IMR-90 (cell line): ENCODE data around the gene SLC6A3. TPM values are rescaled to one million over a fixed set of nuclear protein-coding genes. Genes with fewer than 3 reads are reported as not detected.

Experiments
- ATAC-seq: fragments of 200-7000 bp; cut with Tn5 transposase; 2 replicates; pipeline ENCODE4 v1.9.1; 2020; ENCODE audit warnings: low read depth, mild to moderate bottlenecking, moderate library complexity
- BruUV-seq: library from RNA; stranded (reverse); fragments of 400-500 nt; replicated peaks from 2 replicates; lab custom pipeline; 2021; lab: Mats Ljungman, UMichigan
- CTCF ChIA-PET: fragments of 300-600 bp; formaldehyde crosslinking; extraction: SDS; loops from one replicate; lab custom pipeline; 2021; ENCODE audit warnings: antibody characterized with exemption; lab: Yijun Ruan, JAX
- POLR2A ChIA-PET: fragments of 300-600 bp; sonication (Branson Sonifier 250); formaldehyde crosslinking; loops from one replicate; lab custom pipeline; 2022; ENCODE audit warnings: antibody characterized with exemption; ENCODE audit not compliant: unreplicated experiment; lab: Charles Lee
- DNase-seq: peaks from one replicate; pipeline ENCODE4 v3.0.0; 2013
- H2AFZ ChIP-seq: replicated peaks from 2 replicates; pipeline ENCODE3; 2013; ENCODE audit warnings: low read length, mild to moderate bottlenecking; ENCODE audit not compliant: poor library complexity
- H2AK5ac ChIP-seq: 2 replicates; pipeline ENCODE4 v1.6.1; 2013; ENCODE audit warnings: low read depth, low read length, inconsistent platforms
- H2AK9ac ChIP-seq: replicated peaks from 2 replicates; pipeline ENCODE3; 2013; ENCODE audit warnings: mild to moderate bottlenecking, low read depth, low read length, moderate library complexity; ENCODE audit not compliant: poor library complexity
- H2BK120ac ChIP-seq: 2 replicates; pipeline ENCODE4 v1.6.1; 2013; ENCODE audit warnings: low read depth, low read length, inconsistent platforms
- H2BK15ac ChIP-seq: 3 replicates; pipeline ENCODE4 v1.6.1; 2013; ENCODE audit warnings: low read depth, low read length, inconsistent platforms
- H2BK20ac ChIP-seq: 2 replicates; pipeline ENCODE4 v1.6.1; 2013; ENCODE audit warnings: low read depth, mild to moderate bottlenecking, inconsistent platforms, low read length, moderate library complexity
- H2BK5ac ChIP-seq: 2 replicates; pipeline ENCODE4 v1.6.1; 2013; ENCODE audit warnings: mild to moderate bottlenecking, low read depth, low read length, inconsistent platforms; ENCODE audit not compliant: poor library complexity, severe bottlenecking
- H3K14ac ChIP-seq: replicated peaks from 2 replicates; pipeline ENCODE4 v1.6.1; 2013; ENCODE audit warnings: low read depth, low read length, inconsistent platforms
- H3K18ac ChIP-seq: 2 replicates; pipeline ENCODE4 v1.6.1; 2013; ENCODE audit warnings: low read depth, low read length, control low read depth
- H3K23ac ChIP-seq: 2 replicates; pipeline ENCODE4 v1.6.1; 2013; ENCODE audit warnings: low read depth, low read length, inconsistent platforms
- H3K27ac ChIP-seq: 2 replicates; pipeline ENCODE4 v1.5.1; 2013; ENCODE audit warnings: mild to moderate bottlenecking, control low read depth, low read length; ENCODE audit not compliant: insufficient read depth
- H3K27me3 ChIP-seq: 2 replicates; pipeline ENCODE4 v1.6.1; 2013; ENCODE audit warnings: low read length; ENCODE audit not compliant: control insufficient read depth, insufficient read depth
- H3K36me3 ChIP-seq: 2 replicates; pipeline ENCODE4 v1.6.1; 2013; ENCODE audit warnings: low read length, mixed read lengths; ENCODE audit not compliant: control insufficient read depth, insufficient read depth
- H3K4ac ChIP-seq: 2 replicates; pipeline ENCODE4 v1.6.1; 2013; ENCODE audit warnings: low read depth, low read length, inconsistent platforms
- H3K4me1 ChIP-seq: 2 replicates; pipeline ENCODE4 v1.6.1; 2013; ENCODE audit warnings: low read length, mixed read lengths; ENCODE audit not compliant: control insufficient read depth, insufficient read depth
- H3K4me2 ChIP-seq: 2 replicates; pipeline ENCODE4 v1.6.1; 2013; ENCODE audit warnings: low read depth, mild to moderate bottlenecking, control low read depth, low read length, moderate library complexity
- H3K4me3 ChIP-seq: 2 replicates; pipeline ENCODE4 v1.5.1; 2013; ENCODE audit warnings: low read depth, mild to moderate bottlenecking, control low read depth, low read length, moderate library complexity; ENCODE audit not compliant: insufficient read depth
- H3K56ac ChIP-seq: 2 replicates; pipeline ENCODE4 v1.6.1; 2013; ENCODE audit warnings: low read length, inconsistent platforms; ENCODE audit not compliant: insufficient read depth; ENCODE audit errors: extremely low read depth
- H3K79me1 ChIP-seq, 2 experiments: 2 replicates each; pipeline ENCODE4 v1.6.1; 2013; ENCODE audit warnings: low read length in 2 of 2, inconsistent platforms in 1 of 2, low read depth in 1 of 2
- H3K9ac ChIP-seq: 2 replicates; pipeline ENCODE4 v1.6.1; 2013; ENCODE audit warnings: low read depth, low read length, control low read depth
- H3K9me1 ChIP-seq: 2 replicates; pipeline ENCODE4 v1.6.1; 2013; ENCODE audit warnings: low read length, inconsistent platforms; ENCODE audit not compliant: insufficient read depth
- H3K9me3 ChIP-seq: 2 replicates; pipeline ENCODE4 v1.6.1; 2013; ENCODE audit warnings: low read length; ENCODE audit not compliant: control insufficient read depth, insufficient read depth
- H4K20me1 ChIP-seq: 2 replicates; pipeline ENCODE4 v1.6.1; 2013; ENCODE audit warnings: low read length, inconsistent platforms; ENCODE audit not compliant: insufficient read depth
- H4K5ac ChIP-seq: 2 replicates; pipeline ENCODE4 v1.6.1; 2013; ENCODE audit warnings: mild to moderate bottlenecking, low read depth, low read length, control low read depth
- H4K8ac ChIP-seq, 2 experiments: 2 replicates each; pipeline ENCODE4 v1.6.1; 2013; ENCODE audit warnings: low read depth in 2 of 2, low read length in 2 of 2, control low read depth in 1 of 2, inconsistent platforms in 1 of 2
- H4K91ac ChIP-seq: 2 replicates; pipeline ENCODE4 v1.6.1; 2013; ENCODE audit warnings: low read depth, low read length, inconsistent platforms; ENCODE audit not compliant: insufficient read depth
- CHD1 ChIP-seq: IDR thresholded peaks from 2 replicates; pipeline ENCODE4 v1.6.1; 2012; ENCODE audit warnings: low read depth, low read length, improper control_type of control experiment
- MAFK ChIP-seq: IDR thresholded peaks from 2 replicates; pipeline ENCODE4 v1.6.1; 2012; ENCODE audit warnings: low read depth, low read length, improper control_type of control experiment
- MAZ ChIP-seq: IDR thresholded peaks from 2 replicates; pipeline ENCODE4 v1.6.1; 2012; ENCODE audit warnings: low read depth, mild to moderate bottlenecking, low read length, improper control_type of control experiment, moderate library complexity, borderline replicate concordance
- MXI1 ChIP-seq: IDR thresholded peaks from 2 replicates; pipeline ENCODE4 v1.6.1; 2012; ENCODE audit warnings: low read depth, mild to moderate bottlenecking, low read length, moderate library complexity, borderline replicate concordance
- POLR2A ChIP-seq: IDR thresholded peaks from 2 replicates; pipeline ENCODE4 v1.6.1; 2012; ENCODE audit warnings: mild to moderate bottlenecking, low read depth, low read length
- RAD21 ChIP-seq: IDR thresholded peaks from 2 replicates; pipeline ENCODE4 v1.6.1; 2012; ENCODE audit warnings: low read length, improper control_type of control experiment
- RFX5 ChIP-seq: IDR thresholded peaks from 2 replicates; pipeline ENCODE4 v1.8.0; 2012; ENCODE audit warnings: low read depth, mild to moderate bottlenecking, low read length, moderate library complexity
- WGBS, 2 experiments: methylation state at CpG; one replicate each; pipeline versions ENCODE4 v1.1.5 to v1.1.7; 2013; ENCODE audit warnings: missing lambda C conversion rate in 2 of 2; ENCODE audit not compliant: insufficient read length in 1 of 2; ENCODE audit errors: extremely low coverage in 2 of 2; 5-methylcytosine and 5-hydroxymethylcytosine counted together
- dilution Hi-C: fragments of 300-500 bp; cut with HindIII; formaldehyde crosslinking; loops from one replicate; pipeline ENCODE4 v1.14.3; 2018; ENCODE audit warnings: low sequenced_read_pairs; ENCODE audit not compliant: unreplicated experiment
- in situ Hi-C: fragments of 300-500 bp; cut with MboI; formaldehyde crosslinking; loops from 3 replicates; pipeline ENCODE4 v1.14.3; 2019; ENCODE audit warnings: low sequenced_read_pairs, inconsistent platforms, mixed read lengths
- intact Hi-C: fragments of 100-400 bp; cut with micrococcal nuclease; formaldehyde crosslinking; loops from 2 replicates; pipeline ENCODE4 v1.10.0; 2022
- polyA plus RNA-seq, 3 experiments: library from polyadenylated mRNA; depleted of rRNA; stranded (reverse); fragments of >200 nt; gene quantifications; 2 replicates each; pipeline ENCODE4 v1.2.3, GENCODE V29; 2012; ENCODE audit warnings: low replicate concordance in 1 of 3
- total RNA-seq: library from RNA; depleted of rRNA; stranded (reverse); fragments of >200 nt; gene quantifications from 2 replicates; pipeline ENCODE4 v1.2.3, GENCODE V29; 2012
- TF ChIP-seq, protein P1 (sequence below): conservative IDR thresholded peaks from 2 replicates; pipeline ENCODE4 v1.5.1; 2012; ENCODE audit warnings: mild to moderate bottlenecking, low read depth, low read length, improper control_type of control experiment
- TF ChIP-seq, protein P2 (sequence below): fragments of 150-350 bp; IDR thresholded peaks from 2 replicates; pipeline ENCODE4 v1.6.1; 2017; ENCODE audit warnings: mild to moderate bottlenecking, antibody characterized with exemption, low read length, low read depth

Gene SLC6A3
- total and polyA plus RNA-seq, 2 of the 4 experiments (the other 2 are of a cell fraction) = not detected

DNA sequence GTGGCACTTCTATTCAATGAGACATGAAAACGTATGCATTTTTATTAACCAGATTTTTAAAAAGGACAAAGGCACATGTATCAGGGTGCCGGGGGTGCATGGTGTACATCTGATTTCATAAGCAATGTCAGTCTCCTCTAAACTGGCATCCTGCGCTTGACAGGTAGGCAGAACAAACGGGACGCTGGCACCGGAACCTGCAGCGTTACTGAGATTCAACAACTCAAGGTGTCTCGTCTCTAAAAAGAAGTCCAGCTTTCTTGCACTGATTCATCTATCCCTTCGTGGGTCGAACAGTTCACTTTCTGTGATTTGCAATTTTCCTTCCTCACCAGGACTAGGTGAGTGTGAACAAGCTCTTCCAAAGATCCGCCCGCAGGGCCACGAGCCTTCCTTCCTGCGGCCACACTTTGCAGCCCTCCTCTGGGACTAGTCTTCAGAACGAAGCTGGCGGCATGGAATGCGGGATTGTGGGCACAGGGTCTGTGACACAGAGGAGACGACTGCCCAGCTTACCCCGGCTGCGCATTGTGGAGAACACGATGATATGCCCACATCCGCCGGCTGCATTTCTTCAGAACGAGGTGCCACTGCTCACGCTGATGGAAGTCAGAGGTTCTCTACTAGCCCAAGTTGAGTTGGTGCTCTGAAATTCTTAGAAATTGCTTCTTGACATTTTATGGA lies 7.2 kb downstream of the SLC6A3 start:
- in situ Hi-C loops = no loop called here

More for the DNA sequence above, 7.2 kb downstream of the SLC6A3 start:
- Histone ChIP-seq H2AK9ac (no peak overlapping the region), H4K5ac (no peak overlapping the region), H2AFZ (no peak overlapping the region), H3K56ac (no peak overlapping the region), H2BK15ac (no peak overlapping the region), H3K4ac (no peak overlapping the region), H3K9me3 (peaks cover 12% of the 10 kb centered on the region), H3K4me2 (no peak overlapping the region), H3K9me1 (no peaks in the 10 kb centered on the region), H2BK5ac (no peak overlapping the region), H2BK20ac (no peak overlapping the region), H2BK120ac (no peak overlapping the region), H4K8ac (no peak overlapping the region), H3K4me1 (no peaks in the 10 kb centered on the region; the same call in 1 of the 2 replicates), H3K14ac (no peak overlapping the region), H3K9ac (no peak overlapping the region), H4K20me1 (no peaks in the 10 kb centered on the region), H3K18ac (no peak overlapping the region), H3K4me3 (no peak overlapping the region), H2AK5ac (no peak overlapping the region), H3K27me3 (peaks cover 14% of the 10 kb centered on the region), H3K27ac (no peak overlapping the region), H3K23ac (no peak overlapping the region), H3K79me1 (no peaks in the 10 kb centered on the region), H3K36me3 (no peaks in the 10 kb centered on the region), H4K91ac (no peak overlapping the region)
- ATAC-seq (no peak), DNase-seq (no peak)
- TF ChIP-seq MAZ = no peak
- TF ChIP-seq, protein P1, sequence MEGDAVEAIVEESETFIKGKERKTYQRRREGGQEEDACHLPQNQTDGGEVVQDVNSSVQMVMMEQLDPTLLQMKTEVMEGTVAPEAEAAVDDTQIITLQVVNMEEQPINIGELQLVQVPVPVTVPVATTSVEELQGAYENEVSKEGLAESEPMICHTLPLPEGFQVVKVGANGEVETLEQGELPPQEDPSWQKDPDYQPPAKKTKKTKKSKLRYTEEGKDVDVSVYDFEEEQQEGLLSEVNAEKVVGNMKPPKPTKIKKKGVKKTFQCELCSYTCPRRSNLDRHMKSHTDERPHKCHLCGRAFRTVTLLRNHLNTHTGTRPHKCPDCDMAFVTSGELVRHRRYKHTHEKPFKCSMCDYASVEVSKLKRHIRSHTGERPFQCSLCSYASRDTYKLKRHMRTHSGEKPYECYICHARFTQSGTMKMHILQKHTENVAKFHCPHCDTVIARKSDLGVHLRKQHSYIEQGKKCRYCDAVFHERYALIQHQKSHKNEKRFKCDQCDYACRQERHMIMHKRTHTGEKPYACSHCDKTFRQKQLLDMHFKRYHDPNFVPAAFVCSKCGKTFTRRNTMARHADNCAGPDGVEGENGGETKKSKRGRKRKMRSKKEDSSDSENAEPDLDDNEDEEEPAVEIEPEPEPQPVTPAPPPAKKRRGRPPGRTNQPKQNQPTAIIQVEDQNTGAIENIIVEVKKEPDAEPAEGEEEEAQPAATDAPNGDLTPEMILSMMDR = no peak
- TF ChIP-seq MXI1 = no peak
- TF ChIP-seq MAFK = no peak
- TF ChIP-seq RAD21 = no peak
- TF ChIP-seq, protein P2, sequence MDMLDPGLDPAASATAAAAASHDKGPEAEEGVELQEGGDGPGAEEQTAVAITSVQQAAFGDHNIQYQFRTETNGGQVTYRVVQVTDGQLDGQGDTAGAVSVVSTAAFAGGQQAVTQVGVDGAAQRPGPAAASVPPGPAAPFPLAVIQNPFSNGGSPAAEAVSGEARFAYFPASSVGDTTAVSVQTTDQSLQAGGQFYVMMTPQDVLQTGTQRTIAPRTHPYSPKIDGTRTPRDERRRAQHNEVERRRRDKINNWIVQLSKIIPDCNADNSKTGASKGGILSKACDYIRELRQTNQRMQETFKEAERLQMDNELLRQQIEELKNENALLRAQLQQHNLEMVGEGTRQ = no peak
- no peak for TF ChIP-seq POLR2A
- no peak for TF ChIP-seq CHD1
- no peak for TF ChIP-seq RFX5
- POLR2A ChIA-PET = interaction anchor here (0.7 kb wide), 1 partner anchor 1796 kb away, joined by 3 read pairs; no protein-coding TSS in a partner anchor
- BruUV-seq = no TSS peak
- CTCF ChIA-PET = no interaction called here
- 87% methylated on average over 13 of the region's 25 CpGs; no CpG with 5 or more reads in 1 of the 2 experiments for WGBS, 2 experiments
- intact Hi-C loops (no loop called here), dilution Hi-C loops (no loop called here)
